Neuronal stem cell (in vitro differentiated cells): ENCODE measurements around the gene QPCT.

Experiments used
- DNase-seq: peaks from one replicate; pipeline ENCODE4 v3.0.0-alpha.2; 2013; ENCODE audit warnings: low spot score
- H2AFZ ChIP-seq: one replicate; pipeline ENCODE4 v1.6.1; 2013; ENCODE audit warnings: mild to moderate bottlenecking, low read length, inconsistent platforms
- H2AK5ac ChIP-seq: 2 replicates; pipeline ENCODE4 v1.6.1; 2013; ENCODE audit warnings: low read depth, mild to moderate bottlenecking, inconsistent platforms, low read length, moderate library complexity, mixed read lengths
- H2BK120ac ChIP-seq: 2 replicates; pipeline ENCODE4 v1.6.1; 2013; ENCODE audit warnings: low read depth, mild to moderate bottlenecking, inconsistent platforms, low read length, moderate library complexity, mixed read lengths
- H2BK12ac ChIP-seq: one replicate; pipeline ENCODE4 v1.6.1; 2013; ENCODE audit warnings: low read length, inconsistent platforms
- H2BK15ac ChIP-seq: 2 replicates; pipeline ENCODE4 v1.6.1; 2013; ENCODE audit warnings: mild to moderate bottlenecking, low read length, inconsistent platforms, mixed read lengths
- H2BK5ac ChIP-seq: one replicate; pipeline ENCODE4 v1.6.1; 2013; ENCODE audit warnings: inconsistent platforms, mild to moderate bottlenecking, low read length, moderate library complexity
- H3K14ac ChIP-seq: one replicate; pipeline ENCODE4 v1.6.1; 2013; ENCODE audit warnings: low read length, inconsistent platforms
- H3K18ac ChIP-seq: 2 replicates; pipeline ENCODE4 v1.6.1; 2013; ENCODE audit warnings: low read length, inconsistent platforms
- H3K23ac ChIP-seq: 2 replicates; pipeline ENCODE4 v1.6.1; 2013; ENCODE audit warnings: low read depth, mild to moderate bottlenecking, mixed read lengths, low read length, inconsistent platforms; ENCODE audit not compliant: poor library complexity
- H3K27ac ChIP-seq: replicated peaks from 3 replicates; pipeline ENCODE4 v1.5.1; 2013; ENCODE audit warnings: low read length, inconsistent platforms
- H3K27me3 ChIP-seq, 3 experiments: 2 replicates each; pipeline ENCODE4 v1.6.1; 2013; ENCODE audit warnings: low read length in 3 of 3, mild to moderate bottlenecking in 2 of 3, inconsistent platforms in 1 of 3, low read depth in 1 of 3, mixed read lengths in 1 of 3, moderate library complexity in 1 of 3; ENCODE audit not compliant: control insufficient read depth in 3 of 3, insufficient read depth in 3 of 3
- H3K36me3 ChIP-seq, 2 donors: replicated peaks in 1 of 2; 2 replicates each; pipeline ENCODE4 v1.6.1; 2013; ENCODE audit warnings: low read length in 2 of 2; ENCODE audit not compliant: control insufficient read depth in 2 of 2, insufficient read depth in 2 of 2
- H3K4ac ChIP-seq: 2 replicates; pipeline ENCODE4 v1.6.1; 2013; ENCODE audit warnings: inconsistent platforms, mild to moderate bottlenecking, low read length, moderate library complexity
- H3K4me1 ChIP-seq, 2 donors: 1 replicate in 1 of 2; 2 replicates in 1 of 2; pipeline ENCODE4 v1.6.1; 2013; ENCODE audit warnings: low read length in 2 of 2, low read depth in 1 of 2; ENCODE audit not compliant: control insufficient read depth in 2 of 2, insufficient read depth in 1 of 2
- H3K4me2 ChIP-seq: one replicate; pipeline ENCODE4 v1.6.1; 2013; ENCODE audit warnings: mild to moderate bottlenecking, low read length, inconsistent platforms; ENCODE audit not compliant: insufficient read depth, poor library complexity, severe bottlenecking
- H3K4me3 ChIP-seq, 2 donors: 2 replicates each; pipeline ENCODE4 v1.5.1; 2013; ENCODE audit warnings: low read length in 2 of 2, mild to moderate bottlenecking in 2 of 2, inconsistent platforms in 1 of 2, moderate library complexity in 1 of 2
- H3K79me1 ChIP-seq: one replicate; pipeline ENCODE4 v1.6.1; 2013; ENCODE audit warnings: low read depth, mild to moderate bottlenecking, inconsistent platforms, low read length, moderate library complexity
- H3K9ac ChIP-seq: one replicate; pipeline ENCODE4 v1.6.1; 2013; ENCODE audit warnings: mild to moderate bottlenecking, low read depth, low read length, inconsistent platforms; ENCODE audit not compliant: poor library complexity
- H3K9me3 ChIP-seq, 2 donors: replicated peaks in 1 of 2; 2 replicates each; pipeline versions ENCODE3 to v1.6.1; 2013; ENCODE audit warnings: low read length in 2 of 2, mild to moderate bottlenecking in 2 of 2, inconsistent platforms in 1 of 2, low read depth in 1 of 2, mixed read lengths in 1 of 2, moderate library complexity in 1 of 2; ENCODE audit not compliant: control insufficient read depth in 2 of 2, insufficient read depth in 1 of 2
- H4K8ac ChIP-seq: one replicate; pipeline ENCODE4 v1.6.1; 2013; ENCODE audit warnings: low read depth, mild to moderate bottlenecking, inconsistent platforms, low read length, moderate library complexity
- H4K91ac ChIP-seq: one replicate; pipeline ENCODE4 v1.6.1; 2013; ENCODE audit warnings: low read length, low read depth, mild to moderate bottlenecking, inconsistent platforms; ENCODE audit not compliant: poor library complexity
- WGBS, 2 donors: extraction: QIAGEN DNeasy Blood & Tissue Kit; methylation state at CpG; one replicate each; pipeline ENCODE4 v1.1.7; 2013; ENCODE audit warnings: missing lambda C conversion rate in 2 of 2, mixed read lengths in 1 of 2; ENCODE audit not compliant: insufficient read length in 2 of 2, insufficient replicate concordance in 1 of 2; ENCODE audit errors: extremely low coverage in 2 of 2; 5-methylcytosine and 5-hydroxymethylcytosine counted together

Gene QPCT

GRCh38 chr2:37306024-37306423 lies 38.4 kb upstream of the QPCT start:
- no peak overlapping the region for H2AK5ac ChIP-seq
- H3K4me2 ChIP-seq = no peak overlapping the region
- no peak for DNase-seq
- H3K9me3 ChIP-seq = no peaks in the 10 kb centered on the region
- no peak overlapping the region for H2BK5ac ChIP-seq
- peaks cover 0 to 27% of the 10 kb centered on the region in 2 donors for H3K36me3 ChIP-seq
- H2BK12ac ChIP-seq = no peak overlapping the region
- H2AFZ ChIP-seq = no peak overlapping the region
- no peak overlapping the region for H3K14ac ChIP-seq
- H2BK15ac ChIP-seq = no peak overlapping the region
- no peaks in the 10 kb centered on the region for H3K79me1 ChIP-seq
- no peak overlapping the region for H4K8ac ChIP-seq
- no peak overlapping the region for H3K23ac ChIP-seq
- H3K18ac ChIP-seq = no peak overlapping the region
- H3K4ac ChIP-seq = no peak overlapping the region
- H3K27me3 ChIP-seq = no peaks in the 10 kb centered on the region
- no peak overlapping the region for H3K9ac ChIP-seq
- no peak overlapping the region for H3K27ac ChIP-seq
- H4K91ac ChIP-seq = no peak overlapping the region
- H2BK120ac ChIP-seq = no peak overlapping the region
- no CpG with 5 or more reads among the region's 3 CpGs for WGBS, 2 donors
- H3K4me1 ChIP-seq = no peaks in the 10 kb centered on the region
- no peak overlapping the region for H3K4me3 ChIP-seq

- no peak overlapping the region for H4K91ac ChIP-seq
- no peak overlapping the region for H3K4me3 ChIP-seq
- WGBS, 2 donors = no CpG with 5 or more reads among the region's 2 CpGs
Measured at GRCh38 chr2:37307500-37307899, 36.9 kb upstream of the QPCT start.

GRCh38 chr2:37315364-37315763 lies 29.1 kb upstream of the QPCT start:
- Histone ChIP-seq H4K91ac (no peak overlapping the region), H3K23ac (no peak overlapping the region), H2BK120ac (no peak overlapping the region), H3K14ac (no peak overlapping the region), H3K9ac (no peak overlapping the region), H3K9me3 (peaks cover 0 to 10% of the 10 kb centered on the region in 2 donors), H2BK15ac (no peak overlapping the region), H2AFZ (no peak overlapping the region), H3K79me1 (peaks cover under 1% of the 10 kb centered on the region), H3K4ac (no peak overlapping the region), H2BK12ac (no peak overlapping the region), H3K36me3 (peaks cover 0 to 87% of the 10 kb centered on the region in 2 donors), H3K27me3 (no peaks in the 10 kb centered on the region), H2BK5ac (no peak overlapping the region), H3K27ac (no peak overlapping the region), H3K4me3 (no peak overlapping the region), H3K18ac (no peak overlapping the region), H4K8ac (no peak overlapping the region), H2AK5ac (no peak overlapping the region), H3K4me2 (no peak overlapping the region), H3K4me1 (peaks cover 0 to 2% of the 10 kb centered on the region in 2 donors)
- no CpG with 5 or more reads among the region's 3 CpGs for WGBS, 2 donors
- no peak for DNase-seq

More at GRCh38 chr2:37307500-37307899, 36.9 kb upstream of the QPCT start:
- no peak for DNase-seq
- Histone ChIP-seq H2AK5ac (no peak overlapping the region), H2AFZ (no peak overlapping the region), H2BK15ac (no peak overlapping the region), H3K79me1 (no peaks in the 10 kb centered on the region), H3K14ac (no peak overlapping the region), H2BK120ac (no peak overlapping the region), H3K36me3 (peaks cover 0 to 38% of the 10 kb centered on the region in 2 donors), H3K4me1 (no peaks in the 10 kb centered on the region), H3K18ac (no peak overlapping the region), H3K4ac (no peak overlapping the region), H3K9ac (no peak overlapping the region), H3K27ac (no peak overlapping the region), H3K4me2 (no peak overlapping the region), H2BK5ac (no peak overlapping the region), H3K27me3 (no peaks in the 10 kb centered on the region), H2BK12ac (no peak overlapping the region), H3K23ac (no peak overlapping the region), H4K8ac (no peak overlapping the region), H3K9me3 (peaks cover 0 to 3% of the 10 kb centered on the region in 2 donors)

- no CpG with 5 or more reads among the region's 5 CpGs for WGBS, 2 donors
- H2AFZ ChIP-seq = no peak overlapping the region
- no peak overlapping the region for H3K9ac ChIP-seq
- no peak overlapping the region for H3K27ac ChIP-seq
- no peak overlapping the region for H3K14ac ChIP-seq
- no peak overlapping the region for H3K23ac ChIP-seq
- peaks cover 0 to 10% of the 10 kb centered on the region in 2 donors for H3K9me3 ChIP-seq
- H2BK5ac ChIP-seq = no peak overlapping the region
- peaks cover 1% of the 10 kb centered on the region for H3K79me1 ChIP-seq
- H4K8ac ChIP-seq = no peak overlapping the region
- H2BK15ac ChIP-seq = no peak overlapping the region
- no peak overlapping the region for H3K4ac ChIP-seq
- no peak overlapping the region for H2BK12ac ChIP-seq
- no peak overlapping the region for H3K4me2 ChIP-seq
- H3K18ac ChIP-seq = no peak overlapping the region
- peaks cover 0 to 2% of the 10 kb centered on the region in 2 donors for H3K4me1 ChIP-seq
- H3K4me3 ChIP-seq = no peak overlapping the region
- no peaks in the 10 kb centered on the region for H3K27me3 ChIP-seq
- no peak overlapping the region for H2AK5ac ChIP-seq
- H4K91ac ChIP-seq = no peak overlapping the region
- no peak overlapping the region for H2BK120ac ChIP-seq
- peaks cover 0 to 87% of the 10 kb centered on the region in 2 donors for H3K36me3 ChIP-seq
- DNase-seq = no peak
Measured at GRCh38 chr2:37316181-37316580, 28.2 kb upstream of the QPCT start.
